WI38 (cell line): ENCODE results near the gene NEU1.
A peak's percentile ranks its signal among the peaks of the same experiment; 100 is the strongest.
"Not testable (repeated sequence)": the region's sequence is repeated elsewhere in the genome, so short reads cannot be mapped to it uniquely, and the experiment has no call there.

Experiments
- H3K4me3 ChIP-seq: 2 replicates; pipeline ENCODE4 v1.5.1; 2011; ENCODE audit warnings: low read depth, mild to moderate bottlenecking, control low read depth, low read length
- TF ChIP-seq, protein P1 (sequence below): IDR thresholded peaks from 2 replicates; pipeline ENCODE4 v1.5.1; 2012; ENCODE audit warnings: low read depth, mild to moderate bottlenecking, control low read depth, low read length

The NEU1 gene

DNA sequence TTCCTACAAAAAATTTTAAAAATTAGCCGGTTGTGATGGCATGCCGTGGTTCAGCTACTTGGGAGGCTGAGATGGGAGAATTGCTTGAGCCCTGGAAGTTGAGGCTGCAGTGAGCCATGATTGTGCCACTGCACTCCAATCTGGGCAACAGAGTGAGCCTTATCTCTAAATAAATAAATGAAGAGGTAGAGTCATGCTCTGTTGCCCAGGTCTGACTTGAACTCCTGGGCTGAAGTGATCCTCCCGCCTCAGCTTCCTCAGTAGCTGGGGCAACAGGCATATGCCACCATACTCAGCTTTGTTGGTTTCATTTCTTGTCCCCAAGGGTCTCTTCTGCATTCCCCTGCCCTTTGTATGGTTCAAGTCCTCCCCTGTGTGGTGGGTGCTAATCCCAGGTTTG, 18.1 kb downstream of the NEU1 start:
- TF ChIP-seq, protein P1, sequence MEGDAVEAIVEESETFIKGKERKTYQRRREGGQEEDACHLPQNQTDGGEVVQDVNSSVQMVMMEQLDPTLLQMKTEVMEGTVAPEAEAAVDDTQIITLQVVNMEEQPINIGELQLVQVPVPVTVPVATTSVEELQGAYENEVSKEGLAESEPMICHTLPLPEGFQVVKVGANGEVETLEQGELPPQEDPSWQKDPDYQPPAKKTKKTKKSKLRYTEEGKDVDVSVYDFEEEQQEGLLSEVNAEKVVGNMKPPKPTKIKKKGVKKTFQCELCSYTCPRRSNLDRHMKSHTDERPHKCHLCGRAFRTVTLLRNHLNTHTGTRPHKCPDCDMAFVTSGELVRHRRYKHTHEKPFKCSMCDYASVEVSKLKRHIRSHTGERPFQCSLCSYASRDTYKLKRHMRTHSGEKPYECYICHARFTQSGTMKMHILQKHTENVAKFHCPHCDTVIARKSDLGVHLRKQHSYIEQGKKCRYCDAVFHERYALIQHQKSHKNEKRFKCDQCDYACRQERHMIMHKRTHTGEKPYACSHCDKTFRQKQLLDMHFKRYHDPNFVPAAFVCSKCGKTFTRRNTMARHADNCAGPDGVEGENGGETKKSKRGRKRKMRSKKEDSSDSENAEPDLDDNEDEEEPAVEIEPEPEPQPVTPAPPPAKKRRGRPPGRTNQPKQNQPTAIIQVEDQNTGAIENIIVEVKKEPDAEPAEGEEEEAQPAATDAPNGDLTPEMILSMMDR = no peak
- H3K4me3 ChIP-seq = no peak overlapping the region

DNA sequence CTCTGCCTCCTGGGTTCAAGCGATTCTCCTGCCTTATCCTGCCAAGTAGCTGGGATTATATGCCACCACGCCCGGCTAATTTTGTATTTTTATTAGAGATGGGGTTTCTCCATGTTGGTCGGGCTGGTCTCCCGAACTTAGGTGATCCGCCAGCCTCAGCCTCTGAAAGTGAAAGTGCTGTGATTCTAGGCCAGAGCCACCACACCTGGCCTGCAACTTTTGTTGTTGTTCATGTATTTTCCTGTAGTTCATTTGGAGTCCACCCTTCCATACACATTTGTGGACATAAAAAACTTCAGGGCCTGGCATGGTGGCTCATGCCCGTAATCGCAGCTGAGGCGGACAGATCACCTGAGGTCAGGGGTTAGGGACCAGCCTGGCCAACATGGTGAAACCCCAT, 20.6 kb downstream of the NEU1 start:
- H3K4me3 ChIP-seq = no peak overlapping the region
- TF ChIP-seq, protein P1 = no peak

DNA sequence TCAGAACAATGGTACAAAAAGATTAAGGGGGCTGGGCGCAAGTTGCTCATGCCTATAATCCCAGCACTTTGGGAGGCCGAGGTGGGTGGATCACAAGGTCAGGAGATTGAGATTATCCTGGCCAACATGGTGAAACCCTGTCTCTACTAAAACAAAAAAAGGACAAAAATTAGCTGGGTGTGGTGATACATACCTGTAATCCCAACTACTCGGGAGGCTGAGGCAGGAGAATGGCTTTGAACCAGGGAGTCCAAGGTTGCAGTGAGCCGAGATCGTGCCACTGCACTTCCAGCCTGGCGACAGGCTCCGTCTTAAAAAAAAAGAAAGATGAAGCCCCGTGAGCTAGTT, 22.9 kb downstream of the NEU1 start:
- not testable (repeated sequence) for H3K4me3 ChIP-seq

DNA sequence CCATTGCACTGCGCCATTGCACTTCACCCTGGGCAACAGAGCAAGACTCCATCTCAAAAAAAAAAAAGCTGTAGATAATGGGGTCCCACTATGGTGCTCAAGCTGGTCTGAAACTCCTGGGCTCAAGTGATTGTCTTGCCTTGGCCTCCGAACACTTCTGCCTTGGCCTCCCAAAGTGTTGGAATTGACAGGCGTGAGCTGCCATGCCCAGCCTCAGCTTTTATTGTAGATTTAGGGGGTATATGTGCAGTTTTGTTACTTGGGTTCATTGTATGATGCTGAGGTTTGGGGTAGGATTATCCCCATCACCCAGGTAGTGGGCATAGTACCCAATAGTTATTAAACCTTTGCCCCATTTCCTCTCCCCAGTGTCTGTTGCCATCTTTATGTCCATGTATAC, 23.7 kb downstream of the NEU1 start:
- TF ChIP-seq, protein P1 = no peak
- H3K4me3 ChIP-seq = no peak overlapping the region

DNA sequence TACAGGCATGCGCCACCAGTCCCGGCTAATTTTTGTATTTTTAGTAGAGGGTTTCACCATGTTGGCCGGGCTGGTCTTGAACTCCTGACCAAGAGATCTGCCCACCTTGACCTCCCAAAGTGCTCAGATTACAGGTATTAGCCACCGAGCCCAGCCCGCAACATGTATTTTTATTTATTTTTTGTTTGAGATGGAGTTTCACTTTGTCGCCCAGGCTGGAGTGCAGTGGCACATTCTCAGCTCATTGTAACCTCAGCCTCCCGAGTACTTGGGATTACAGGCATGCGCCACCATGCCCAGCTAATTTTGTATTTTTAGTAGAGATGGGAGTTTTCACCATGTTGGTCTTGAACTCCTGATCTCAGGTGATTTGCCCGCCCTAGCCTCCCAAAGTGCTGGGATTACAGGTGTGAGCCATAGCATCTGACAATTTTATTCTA, 24.5 kb downstream of the NEU1 start:
- peak overlapping the region; percentile 91 for H3K4me3 ChIP-seq

DNA sequence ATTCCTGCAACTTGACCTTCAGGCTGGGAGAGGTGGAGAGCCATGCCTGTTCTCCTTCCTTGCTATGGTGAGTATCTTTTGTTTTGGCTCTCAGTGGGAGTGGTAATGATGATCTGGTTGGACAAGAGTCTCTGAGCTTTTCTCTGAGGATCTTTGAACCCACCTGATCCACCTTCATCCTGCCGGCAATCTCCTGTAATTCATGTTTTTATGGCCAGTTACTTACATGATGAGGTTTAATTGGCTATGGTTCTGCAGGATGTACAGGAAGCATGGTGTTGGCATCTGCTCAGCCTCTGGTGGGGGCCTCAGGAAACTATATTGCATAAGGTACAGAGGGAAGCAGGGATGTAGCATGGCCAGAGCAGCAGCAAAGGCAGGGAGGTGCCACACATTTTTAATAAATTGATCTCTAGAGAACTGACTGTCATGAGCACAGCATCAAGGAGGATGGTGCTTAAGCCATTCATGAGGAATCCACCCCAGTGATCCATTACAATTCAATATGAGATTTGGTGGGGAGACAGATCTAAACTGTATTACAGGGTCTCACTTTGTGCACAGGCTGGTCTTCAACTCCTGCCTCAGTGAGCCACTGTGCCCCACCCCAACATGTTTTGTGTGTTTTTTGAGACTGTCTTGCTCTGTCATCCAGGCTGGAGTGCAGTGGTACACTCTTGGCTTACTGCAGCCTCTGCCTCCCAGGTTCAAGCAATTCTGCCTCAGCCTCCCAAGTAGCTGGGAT, 25.1 kb downstream of the NEU1 start:
- TF ChIP-seq, protein P1 = no peak
- H3K4me3 ChIP-seq = peak overlapping the region; percentile 91

DNA sequence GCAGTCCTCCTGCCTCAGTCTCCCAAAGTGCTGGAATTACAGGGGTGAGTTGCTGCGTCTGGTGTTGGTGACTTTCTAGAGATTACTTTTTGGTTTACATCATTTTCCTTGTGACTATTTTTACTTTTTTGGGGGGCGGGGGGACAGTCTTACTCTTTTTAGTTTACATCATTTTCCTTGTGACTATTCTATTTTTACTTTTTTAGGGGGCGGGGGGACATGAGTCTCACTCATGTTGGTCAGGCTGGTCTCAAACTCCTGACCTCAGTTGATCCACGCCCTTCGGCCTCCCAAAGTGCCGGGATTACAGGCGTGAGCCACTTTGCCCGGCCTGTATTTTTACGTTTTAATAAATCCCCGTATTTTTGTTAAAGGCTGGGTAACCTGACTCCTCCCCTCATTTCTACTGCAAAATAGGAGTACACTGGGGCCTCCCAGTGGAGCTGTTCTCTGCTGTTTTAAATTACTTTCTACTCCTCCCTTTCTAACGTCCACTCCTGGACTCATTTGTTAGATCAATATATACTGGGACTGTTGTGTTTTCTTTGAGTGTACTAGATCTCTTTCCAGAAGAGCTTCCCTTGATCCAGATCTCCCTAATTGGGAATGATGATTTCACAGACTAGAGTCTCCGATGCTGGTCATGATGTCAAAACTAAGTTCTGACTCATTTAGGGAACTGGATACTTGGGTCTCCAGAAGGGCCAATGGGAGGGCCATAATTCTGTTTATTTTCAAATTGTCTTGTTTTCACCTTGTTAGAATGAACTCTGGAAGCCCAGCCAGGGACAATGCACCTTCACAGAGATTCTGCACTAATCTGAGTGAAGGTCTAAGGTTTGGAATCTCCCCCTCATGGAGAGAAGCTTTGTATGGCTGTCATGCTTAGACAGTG, 25.9 kb downstream of the NEU1 start:
- peak overlapping the region; percentile 91 for H3K4me3 ChIP-seq
- TF ChIP-seq, protein P1 = no peak

DNA sequence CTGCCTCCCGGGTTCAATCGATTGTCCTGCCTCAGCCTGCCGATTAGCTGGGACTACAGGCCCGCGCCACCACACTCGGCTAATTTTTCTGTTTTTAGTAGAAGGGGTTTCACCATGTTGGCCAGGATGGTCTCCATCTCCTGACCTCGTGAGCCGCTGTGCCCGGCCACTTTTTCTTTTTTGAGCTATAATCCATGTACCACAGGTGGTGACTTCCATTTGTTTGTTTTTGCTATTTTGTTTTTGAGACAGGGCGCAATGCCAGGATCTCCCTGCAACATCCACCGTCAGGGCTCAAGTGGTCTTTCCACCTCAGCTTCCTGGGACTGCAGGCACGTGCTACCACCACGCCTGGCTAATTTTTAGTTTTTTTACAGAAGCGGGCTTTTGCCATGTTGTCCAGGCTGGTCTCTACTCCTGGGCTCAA, 26.6 kb downstream of the NEU1 start:
- TF ChIP-seq, protein P1 = no peak
- H3K4me3 ChIP-seq = peak overlapping the region; percentile 91
